WTC11 (cell line): Measurements from ENCODE around the gene KCNG2. TPM values are rescaled to one million over a fixed set of nuclear protein-coding genes. Genes with fewer than 3 reads are reported as not detected.

Experiments
- ATAC-seq: fragments of 200-7000 bp; cut with Tn5 transposase; 2 replicates; pipeline ENCODE4 v1.10.0; 2021; ENCODE audit warnings: mild to moderate bottlenecking, moderate library complexity
- CTCF ChIA-PET: fragments of 300-600 bp; sonication (Branson Sonifier 250); formaldehyde crosslinking; loops from one replicate; lab custom pipeline; 2021; ENCODE audit warnings: antibody characterized with exemption; lab: Charles Lee
- POLR2A ChIA-PET: fragments of 350-600 bp; sonication (Branson Sonifier 250); formaldehyde crosslinking; loops from one replicate; lab custom pipeline; 2021; ENCODE audit warnings: antibody characterized with exemption; lab: Charles Lee
- DNase-seq: peaks from one replicate; pipeline ENCODE4 v3.0.0; 2021; ENCODE audit warnings: low spot score
- H3K27ac Mint-ChIP-seq: 2 replicates; pipeline ENCODE4 v1.8.0; 2021; ENCODE audit warnings: mixed read lengths
- H3K27me3 Mint-ChIP-seq: 2 replicates; pipeline ENCODE4 v1.8.0; 2021; ENCODE audit warnings: low read depth, mild to moderate bottlenecking, moderate library complexity, mixed read lengths
- H3K36me3 Mint-ChIP-seq: 2 replicates; pipeline ENCODE4 v1.8.0; 2021; ENCODE audit warnings: mixed read lengths
- H3K4me1 Mint-ChIP-seq: 2 replicates; pipeline ENCODE4 v1.8.0; 2022; ENCODE audit warnings: mixed read lengths
- H3K4me3 Mint-ChIP-seq: 2 replicates; pipeline ENCODE4 v1.8.0; 2021; ENCODE audit warnings: mild to moderate bottlenecking, moderate library complexity, mixed read lengths
- H3K9me3 Mint-ChIP-seq: 2 replicates; pipeline ENCODE4 v1.8.0; 2021; ENCODE audit warnings: mixed read lengths
- AR ChIP-seq: fragments of 250-450 bp; sonication (Bioruptor Pico); IDR thresholded peaks from 2 replicates; pipeline ENCODE4 v1.9.0; 2021; ENCODE audit warnings: mild to moderate bottlenecking
- ARID4B ChIP-seq: sonication (generic); formaldehyde crosslinking; IDR thresholded peaks from 2 replicates; pipeline ENCODE4 v1.8.0; 2023; ENCODE audit warnings: missing genetic modification reagents, mild to moderate bottlenecking, borderline replicate concordance
- CREM ChIP-seq: sonication (generic); formaldehyde crosslinking; IDR thresholded peaks from 2 replicates; pipeline ENCODE4 v1.8.1; 2022; ENCODE audit warnings: mild to moderate bottlenecking, missing genetic modification reagents, moderate library complexity
- CTCF ChIP-seq: fragments of 200-600 bp; IDR thresholded peaks from 2 replicates; pipeline ENCODE4 v1.8.0; 2022; ENCODE audit warnings: antibody characterized with exemption
- E2F5 ChIP-seq: sonication (generic); formaldehyde crosslinking; IDR thresholded peaks from 2 replicates; pipeline ENCODE4 v1.8.1; 2022; ENCODE audit warnings: mild to moderate bottlenecking, moderate library complexity, missing genetic modification reagents
- ESRRA ChIP-seq: sonication (generic); formaldehyde crosslinking; IDR thresholded peaks from 2 replicates; pipeline ENCODE4 v1.8.1; 2022; ENCODE audit warnings: mild to moderate bottlenecking, missing genetic modification reagents, borderline replicate concordance
- FOXP1 ChIP-seq: sonication (generic); formaldehyde crosslinking; IDR thresholded peaks from 2 replicates; pipeline ENCODE4 v1.8.0; 2022; ENCODE audit warnings: missing genetic modification reagents, mild to moderate bottlenecking, moderate library complexity, borderline replicate concordance
- IRF1 ChIP-seq: sonication (generic); formaldehyde crosslinking; IDR thresholded peaks from 2 replicates; pipeline ENCODE4 v1.8.0; 2023; ENCODE audit warnings: missing genetic modification reagents
- JUN ChIP-seq: sonication (generic); formaldehyde crosslinking; IDR thresholded peaks from 2 replicates; pipeline ENCODE4 v1.8.0; 2023; ENCODE audit warnings: mild to moderate bottlenecking, missing genetic modification reagents
- MYBL2 ChIP-seq: sonication (generic); formaldehyde crosslinking; IDR thresholded peaks from 2 replicates; pipeline ENCODE4 v1.8.1; 2023; ENCODE audit warnings: mild to moderate bottlenecking, moderate library complexity, missing genetic modification reagents
- NR2C2 ChIP-seq: sonication (generic); formaldehyde crosslinking; IDR thresholded peaks from 2 replicates; pipeline ENCODE4 v1.8.0; 2022; ENCODE audit warnings: mild to moderate bottlenecking, missing genetic modification reagents
- PREB ChIP-seq: sonication (generic); formaldehyde crosslinking; IDR thresholded peaks from 2 replicates; pipeline ENCODE4 v1.8.1; 2022; ENCODE audit warnings: mild to moderate bottlenecking, missing genetic modification reagents, moderate library complexity, borderline replicate concordance
- SP1 ChIP-seq: sonication (generic); formaldehyde crosslinking; conservative IDR thresholded peaks from 2 replicates; pipeline ENCODE4 v1.8.1; 2022; ENCODE audit warnings: missing genetic modification reagents
- STAT6 ChIP-seq: sonication (generic); formaldehyde crosslinking; conservative IDR thresholded peaks from 2 replicates; pipeline ENCODE4 v1.8.1; 2023; ENCODE audit warnings: mild to moderate bottlenecking, low read depth, missing genetic modification reagents, moderate library complexity
- TEAD1 ChIP-seq: sonication (generic); formaldehyde crosslinking; IDR thresholded peaks from 2 replicates; pipeline ENCODE4 v1.8.0; 2022; ENCODE audit warnings: mild to moderate bottlenecking, missing genetic modification reagents
- ZBTB21 ChIP-seq: sonication (generic); formaldehyde crosslinking; IDR thresholded peaks from 2 replicates; pipeline ENCODE4 v1.8.1; 2023; ENCODE audit warnings: mild to moderate bottlenecking, missing genetic modification reagents, borderline replicate concordance
- ZNF121 ChIP-seq: sonication (generic); formaldehyde crosslinking; IDR thresholded peaks from 2 replicates; pipeline ENCODE4 v1.8.0; 2023; ENCODE audit warnings: missing genetic modification reagents
- ZNF317 ChIP-seq: sonication (generic); formaldehyde crosslinking; IDR thresholded peaks from 2 replicates; pipeline ENCODE4 v1.8.1; 2023; ENCODE audit warnings: low read depth, mild to moderate bottlenecking, moderate library complexity, missing genetic modification reagents, borderline replicate concordance
- ZNF425 ChIP-seq: fragments of 250-450 bp; sonication (Bioruptor Pico); conservative IDR thresholded peaks from 2 replicates; pipeline ENCODE4 v1.9.0; 2021; ENCODE audit warnings: mild to moderate bottlenecking
- total RNA-seq: library from RNA; stranded (reverse); gene quantifications from 3 replicates; pipeline ENCODE4 v1.2.3, GENCODE V29; 2021

KCNG2 gene
- total RNA-seq, 1 experiment from 2014 or later, result 0.50 TPM

- POLR2A ChIA-PET, result no interaction called here
- peaks cover 25% of the 10 kb centered on the region for H3K9me3 Mint-ChIP-seq
- H3K36me3 Mint-ChIP-seq, result no peaks in the 10 kb centered on the region
- DNase-seq, result no peak
- H3K4me1 Mint-ChIP-seq, result peaks cover 4% of the 10 kb centered on the region
- TF ChIP-seq ESRRA (CRISPR knock-in tag), result no peak
- no peak for TF ChIP-seq SP1 (CRISPR knock-in tag)
- TF ChIP-seq MYBL2 (CRISPR knock-in tag), result no peak
- TF ChIP-seq NR2C2 (CRISPR knock-in tag), result no peak
- TF ChIP-seq IRF1, result no peak
- no peak for TF ChIP-seq STAT6
- TF ChIP-seq FOXP1 (CRISPR knock-in tag), result no peak
- no peak for TF ChIP-seq CREM
- no peak for TF ChIP-seq JUN (CRISPR knock-in tag)
- no peak for TF ChIP-seq ZBTB21 (CRISPR knock-in tag)
- no peak for TF ChIP-seq ZNF425 (CRISPR knock-in tag)
- TF ChIP-seq ARID4B (CRISPR knock-in tag), result no peak
- no peak for TF ChIP-seq AR (CRISPR knock-in tag)
- no peak for TF ChIP-seq E2F5 (CRISPR knock-in tag)
- no peak for TF ChIP-seq ZNF317 (CRISPR knock-in tag)
- no peak for TF ChIP-seq ZNF121
- TF ChIP-seq TEAD1 (CRISPR knock-in tag), result no peak
- TF ChIP-seq CTCF, result no peak
- TF ChIP-seq PREB (CRISPR knock-in tag), result no peak
- TF ChIP-seq, all 79 proteins: peak for 0
- Mint-ChIP-seq H3K4me3 (no peak overlapping the region), H3K27ac (no peak overlapping the region), H3K27me3 (no peaks in the 10 kb centered on the region)
- ATAC-seq, result no peak
- CTCF ChIA-PET, result no interaction called here
Measured at GRCh38 chr18:79844999-79845563, 47.3 kb downstream of the KCNG2 start.
